ENCODE data around the gene SREBF2.

SREBF2 gene

GRCh38 chr22:41922328-41922727, 89.4 kb downstream of the SREBF2 start:
- DNase-seq (ENCODE audit: low read depth, low spot score) = no peak

GRCh38 chr22:41922940-41923594, 90.2 kb downstream of the SREBF2 start:
- DNase-seq (ENCODE audit: low read depth, low spot score) = no peak

- DNase-seq (ENCODE audit: low read depth, low spot score) = no peak
Observed at GRCh38 chr22:41923595-41924276, 90.8 kb downstream of the SREBF2 start.

DNA sequence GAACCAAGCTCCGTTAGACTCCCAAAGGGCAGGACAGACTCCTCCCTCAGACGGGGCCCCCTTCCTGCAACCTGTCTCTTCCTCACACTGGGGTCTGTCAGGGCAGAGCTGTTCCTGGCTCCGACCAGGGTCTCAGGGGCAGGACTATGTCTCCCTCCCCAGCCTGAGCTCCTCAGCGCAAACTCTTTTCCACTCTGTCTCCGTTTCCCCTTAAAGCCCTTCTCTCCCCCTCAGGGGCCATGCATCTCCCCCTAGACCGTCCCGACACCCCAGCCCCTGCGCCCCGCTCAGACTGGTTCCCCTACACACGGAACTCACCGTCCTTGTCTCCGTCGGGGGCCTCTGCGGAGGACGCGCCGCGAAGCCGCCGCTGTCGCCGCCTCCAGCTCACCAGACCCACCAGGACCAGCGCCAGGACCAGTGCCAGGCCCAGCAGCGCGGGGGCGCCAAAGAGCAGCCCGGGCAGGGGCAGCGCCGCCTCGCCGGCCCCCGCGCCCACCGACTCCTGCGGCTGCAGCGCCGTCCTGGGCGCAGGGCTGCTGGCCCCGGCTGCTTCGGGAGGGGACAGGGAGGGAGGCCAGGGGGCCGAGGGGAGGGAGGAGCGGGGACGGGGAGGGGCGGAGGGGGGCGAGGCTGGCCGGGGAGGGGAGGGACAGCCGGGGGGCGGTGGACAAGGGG, 93.0 kb downstream of the SREBF2 start:
- DNase-seq (ENCODE audit: low read depth, low spot score) = peak; percentile 77

DNA sequence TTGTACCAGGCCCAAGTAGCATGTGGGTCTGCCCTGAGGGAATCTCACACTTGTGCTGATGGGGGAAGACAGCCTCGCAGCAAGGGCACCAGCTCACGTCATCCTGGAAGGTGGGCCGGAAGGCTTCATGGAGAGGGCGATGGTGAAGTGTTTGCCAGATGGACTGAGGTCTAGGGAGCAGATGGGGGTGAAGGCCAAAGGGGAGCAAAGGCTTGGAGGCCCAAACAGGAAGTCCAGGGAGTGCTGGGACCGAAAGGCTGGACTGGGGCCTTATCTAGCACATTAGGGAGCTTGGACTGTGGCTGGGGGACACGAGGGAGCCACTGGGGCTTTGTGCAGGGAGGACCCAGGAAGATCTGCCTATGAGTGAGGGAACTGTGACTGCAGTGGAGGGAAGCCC, 94.9 kb downstream of the SREBF2 start:
- no peak for DNase-seq (ENCODE audit: low read depth, low spot score)

GRCh38 chr22:41928593-41929417, 95.9 kb downstream of the SREBF2 start:
- DNase-seq (ENCODE audit: low read depth, low spot score) = no peak

GRCh38 chr22:41929418-41929810, 96.5 kb downstream of the SREBF2 start:
- DNase-seq (ENCODE audit: low read depth, low spot score) = no peak

DNA sequence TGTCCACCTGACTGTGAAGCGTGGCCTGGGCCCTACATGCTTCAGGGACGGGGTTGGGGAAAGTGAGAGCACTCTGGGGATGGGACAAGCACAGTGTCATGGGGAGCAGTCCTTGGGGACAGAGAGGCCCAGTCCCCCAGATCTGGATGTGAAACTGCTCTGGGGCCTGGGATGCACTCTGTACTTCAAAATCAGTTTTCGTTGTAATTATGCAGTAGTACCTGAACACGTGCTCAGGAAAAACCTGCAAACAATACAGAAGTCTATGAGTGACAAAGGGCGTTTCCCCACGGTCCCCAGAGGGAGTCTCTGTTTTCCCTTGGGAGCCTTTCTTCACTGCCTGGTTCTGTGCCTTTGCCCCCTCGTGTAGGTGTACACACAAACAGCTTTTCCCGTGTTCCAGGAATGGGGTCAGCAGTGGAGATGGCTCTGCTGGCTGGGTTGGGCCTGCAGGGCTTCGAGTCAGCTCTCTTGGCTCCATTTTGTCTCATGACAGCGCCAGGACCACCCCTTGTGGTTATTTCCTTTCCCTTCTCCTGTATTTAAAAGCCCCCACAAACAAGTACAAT, 98.9 kb downstream of the SREBF2 start:
- DNase-seq (ENCODE audit: low read depth, low spot score) = no peak

DNA sequence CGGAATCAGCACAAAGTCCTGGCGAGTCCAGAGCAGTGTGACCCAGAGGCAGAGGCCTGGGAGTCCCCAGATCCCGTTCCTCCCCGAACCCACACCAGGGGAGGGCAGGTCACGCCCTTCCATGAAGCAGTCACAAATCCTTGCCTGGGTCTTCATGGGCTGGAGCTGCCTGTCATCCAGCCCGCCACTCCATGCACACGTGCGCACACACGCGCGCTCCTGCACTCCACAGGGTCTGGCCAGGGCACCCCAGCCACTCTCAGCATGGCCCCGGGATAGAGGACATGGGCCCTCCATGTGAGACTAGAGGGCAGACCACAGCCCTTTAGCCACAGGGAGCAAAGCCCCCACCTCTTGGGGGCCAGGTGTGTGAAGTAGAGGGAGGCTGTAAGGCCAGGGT, 99.4 kb downstream of the SREBF2 start:
- no peak for DNase-seq (ENCODE audit: low read depth, low spot score)

- DNase-seq (ENCODE audit: low read depth, low spot score) = no peak
Observed at GRCh38 chr22:41933411-41934177, 100.7 kb downstream of the SREBF2 start.

- DNase-seq (ENCODE audit: low read depth, low spot score) = no peak
Observed at GRCh38 chr22:41934284-41935014, 101.5 kb downstream of the SREBF2 start.

GRCh38 chr22:41935015-41935351, 102.1 kb downstream of the SREBF2 start:
- no peak for DNase-seq (ENCODE audit: low read depth, low spot score)

- no peak for DNase-seq (ENCODE audit: low read depth, low spot score)
Observed at GRCh38 chr22:41935509-41935908, 102.6 kb downstream of the SREBF2 start.

GRCh38 chr22:41936894-41937169, 103.9 kb downstream of the SREBF2 start:
- no peak for DNase-seq (ENCODE audit: low read depth, low spot score)

GRCh38 chr22:41939981-41940831, 107.3 kb downstream of the SREBF2 start:
- no peak for DNase-seq (ENCODE audit: low read depth, low spot score)

- DNase-seq (ENCODE audit: low read depth, low spot score) = peak; percentile 92
Observed at GRCh38 chr22:41940832-41941765, 108.2 kb downstream of the SREBF2 start.

- DNase-seq (ENCODE audit: low read depth, low spot score) = peak; percentile 26
Observed at GRCh38 chr22:41943661-41944209, 110.8 kb downstream of the SREBF2 start.
